Gastroesophageal sphincter (tissue), 4 donors: ENCODE results near the gene GGTLC3. TPM values are rescaled to one million over a fixed set of nuclear protein-coding genes. Genes with fewer than 3 reads are reported as not detected.
"Not testable (repeated sequence)": the region's sequence is repeated elsewhere in the genome, so short reads cannot be mapped to it uniquely, and the experiment has no call there.

Source experiments
- ATAC-seq: fragments of 150-250 bp; one replicate; pipeline ENCODE4 v1.9.1; 2016; ENCODE audit warnings: mild to moderate bottlenecking, moderate library complexity
- H3K27ac ChIP-seq, 4 donors: fragments of 200-600 bp; sonication (generic) in 3 of 4; 1 replicate in 3 of 4; 2 replicates in 1 of 4; pipeline ENCODE4 v1.5.1; 2016 to 2019
- H3K27me3 ChIP-seq: fragments of 200-600 bp; sonication (generic); one replicate; pipeline ENCODE4 v1.5.1; 2019
- H3K36me3 ChIP-seq, 2 donors: fragments of 200-600 bp; sonication (generic); one replicate each; pipeline ENCODE4 v1.5.1; 2019; ENCODE audit warnings: control low read depth in 1 of 2
- H3K4me1 ChIP-seq, 3 donors: fragments of 200-600 bp; sonication (generic); 1 replicate in 2 of 3; 2 replicates in 1 of 3; pipeline ENCODE4 v1.5.1; 2016 to 2019; ENCODE audit warnings: control low read depth in 2 of 3
- H3K4me3 ChIP-seq, 2 donors: fragments of 200-600 bp; sonication (generic); one replicate each; pipeline ENCODE4 v1.5.1; 2019; ENCODE audit warnings: mild to moderate bottlenecking in 1 of 2, moderate library complexity in 1 of 2
- H3K9me3 ChIP-seq, 3 donors: fragments of 200-600 bp; sonication (generic); one replicate each; pipeline ENCODE4 v1.5.1; 2017 to 2019; ENCODE audit warnings: control low read depth in 2 of 3
- WGBS, 2 donors: methylation state at CpG; one replicate each; pipeline ENCODE4 v1.1.5; 2018; ENCODE audit warnings: low coverage in 1 of 2; 5-methylcytosine and 5-hydroxymethylcytosine counted together
- total RNA-seq, 4 donors: library from RNA; depleted of rRNA; stranded (reverse); fragments of >200 nt; gene quantifications; one replicate each; pipeline ENCODE4 v1.1.0, GENCODE V29; 2016

Gene GGTLC3
- not detected for total RNA-seq

DNA sequence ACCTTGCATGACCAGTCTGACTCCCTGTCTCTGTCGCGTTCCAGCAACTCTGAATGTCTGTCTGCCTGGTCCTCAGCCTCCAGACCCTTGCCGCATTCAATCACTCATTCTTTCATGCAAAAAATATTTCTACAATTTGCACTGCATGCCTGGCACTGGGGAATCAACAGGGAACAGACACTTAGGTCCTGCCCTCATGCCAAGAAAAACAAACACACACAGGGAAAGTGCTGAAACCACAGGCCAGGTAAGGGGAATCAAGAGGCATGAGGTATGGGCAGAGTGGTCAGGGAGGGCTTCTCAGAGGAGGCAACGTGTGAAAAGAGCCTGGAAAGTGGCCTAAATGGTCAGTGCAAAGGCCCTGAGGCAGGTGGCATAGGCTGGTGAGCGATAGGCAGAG is at the start of gene GGTLC3:
GGTLC3 (minus strand) TSS at position 101 of the 400 bp plus-strand sequence. CDS start 264 bp downstream, outside the sequence.
- not testable (repeated sequence) for H3K27me3 ChIP-seq, H3K4me3 ChIP-seq, H3K4me1 ChIP-seq, ATAC-seq, H3K27ac ChIP-seq, H3K9me3 ChIP-seq, H3K36me3 ChIP-seq
- no CpG with 5 or more reads among the region's 5 CpGs for whole genome bisulfite sequencing, 2 donors

DNA sequence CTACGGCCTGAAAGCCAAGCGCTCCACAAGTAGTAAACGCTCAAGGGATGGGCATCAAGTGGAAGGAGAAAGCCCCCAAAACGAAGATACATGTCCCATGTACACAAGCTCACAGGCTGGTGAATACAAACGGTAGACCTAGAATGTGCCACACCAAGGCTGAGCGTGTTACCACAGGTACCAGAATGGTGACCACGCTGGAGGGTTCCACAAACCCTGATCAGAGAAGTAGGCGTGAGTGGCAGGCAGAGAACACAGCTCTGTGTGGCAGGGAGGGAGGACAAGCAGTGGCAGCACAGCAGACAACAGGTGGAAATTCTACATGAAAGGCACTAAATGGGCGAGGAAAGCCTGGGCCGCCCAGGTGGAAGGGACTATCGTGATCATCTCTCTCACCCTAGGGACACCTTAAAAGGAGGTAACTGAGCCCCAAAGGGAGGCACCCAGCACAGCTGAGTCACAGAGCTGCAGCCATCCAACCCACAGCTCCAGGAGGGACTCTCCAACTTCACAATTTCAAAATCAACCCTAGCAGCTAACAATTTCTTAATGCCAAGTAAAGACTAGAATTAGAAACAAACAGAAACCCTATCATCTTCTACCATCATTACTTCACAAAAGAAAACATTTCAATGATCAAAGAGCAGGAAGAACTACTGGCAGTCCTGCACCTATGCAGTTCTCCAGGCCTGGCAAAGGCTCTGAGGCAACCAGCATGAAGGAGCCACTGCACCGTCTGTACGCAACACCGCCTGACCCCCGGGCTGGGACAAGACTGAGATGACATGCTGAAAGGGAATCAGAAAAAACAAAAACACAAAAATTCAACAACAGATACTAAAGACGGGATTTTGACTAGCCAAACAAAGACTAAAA is 42.4 kb upstream of the GGTLC3 start:
- WGBS, 2 donors = no CpG with 5 or more reads among the region's 16 CpGs
- H3K4me1 ChIP-seq, ATAC-seq, H3K4me3 ChIP-seq, H3K9me3 ChIP-seq, H3K27ac ChIP-seq, H3K36me3 ChIP-seq, H3K27me3 ChIP-seq: not testable (repeated sequence)

- H3K27ac ChIP-seq = peak overlapping the region in 1 of 4 donors; percentile 51
- H3K9me3 ChIP-seq, H3K36me3 ChIP-seq, ATAC-seq, H3K4me3 ChIP-seq, H3K4me1 ChIP-seq, H3K27me3 ChIP-seq: not testable (repeated sequence)
- WGBS, 2 donors = no CpG with 5 or more reads among the region's 6 CpGs
These were observed 41.0 kb upstream of the GGTLC3 start for GRCh38 chr22:18558939-18559338.

DNA sequence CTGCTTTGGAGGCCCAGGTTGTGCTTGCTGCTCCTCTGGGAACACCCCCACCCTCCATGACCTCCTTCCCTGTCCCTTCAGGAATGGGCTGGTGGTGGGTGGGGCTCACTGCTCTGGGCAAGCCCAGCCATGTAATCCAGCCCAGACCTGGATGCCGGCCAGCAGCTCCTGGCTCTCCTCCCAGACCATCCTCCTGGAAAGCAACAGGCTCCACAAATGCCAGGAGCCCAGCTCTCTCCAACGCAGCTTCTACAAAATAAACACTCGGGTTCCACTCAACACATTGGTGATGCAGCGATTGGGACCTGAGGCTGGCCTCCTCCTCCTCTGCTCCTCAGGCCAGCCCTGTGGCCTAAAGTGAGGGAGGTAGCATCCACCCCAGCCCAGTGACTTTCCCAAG is 40.6 kb upstream of the GGTLC3 start:
- H3K9me3 ChIP-seq, H3K27me3 ChIP-seq, H3K4me3 ChIP-seq, H3K36me3 ChIP-seq, H3K27ac ChIP-seq, H3K4me1 ChIP-seq: not testable (repeated sequence)
- no CpG with 5 or more reads among the region's 4 CpGs for WGBS, 2 donors
- peak; percentile 95 for ATAC-seq

GRCh38 chr22:18554280-18555256 is 36.6 kb upstream of the GGTLC3 start:
- not testable (repeated sequence) for H3K4me1 ChIP-seq, H3K36me3 ChIP-seq, H3K9me3 ChIP-seq, H3K4me3 ChIP-seq, H3K27me3 ChIP-seq, H3K27ac ChIP-seq
- peak; percentile 60 for ATAC-seq
- no CpG with 5 or more reads among the region's 22 CpGs for WGBS, 2 donors

DNA sequence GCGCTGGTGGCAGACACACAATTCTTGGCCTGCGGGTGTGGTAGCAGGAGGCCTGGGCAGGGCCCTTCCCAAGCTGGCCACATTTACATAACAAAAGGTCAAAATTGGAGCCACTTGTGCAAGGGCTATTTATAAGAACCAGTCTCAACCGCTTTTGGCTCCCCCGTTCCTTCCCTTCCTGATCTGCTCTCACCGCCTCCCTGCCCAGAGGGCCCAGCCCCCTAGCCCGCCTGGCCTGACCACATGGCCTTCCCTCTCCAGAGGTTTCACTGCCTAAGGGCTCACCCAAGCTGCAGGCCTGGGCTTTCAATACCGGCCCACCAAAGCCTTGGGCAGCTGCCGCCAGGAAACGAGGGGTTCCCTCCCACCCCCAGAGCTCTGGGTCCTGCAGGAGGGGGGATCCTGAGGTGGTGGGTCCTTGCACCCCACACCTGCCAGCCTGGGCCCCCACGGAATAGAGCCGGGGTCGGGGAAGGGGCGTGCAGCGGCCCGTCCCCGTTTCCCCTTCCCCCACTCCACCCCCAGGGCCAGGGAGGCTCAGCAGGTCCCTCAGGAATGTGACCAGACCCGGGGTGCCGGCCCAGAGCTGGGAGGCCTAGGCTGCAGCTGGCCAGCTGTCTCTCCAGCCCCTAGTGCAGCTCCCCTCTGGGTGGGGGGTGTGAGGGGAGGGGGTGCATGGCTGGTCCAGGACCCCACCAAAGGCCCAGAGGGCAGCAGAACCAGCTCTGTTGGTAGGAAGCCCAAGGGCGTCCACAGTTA is 35.1 kb upstream of the GGTLC3 start:
- not testable (repeated sequence) for H3K4me3 ChIP-seq, H3K36me3 ChIP-seq, H3K4me1 ChIP-seq, H3K27me3 ChIP-seq, H3K9me3 ChIP-seq, H3K27ac ChIP-seq
- WGBS, 2 donors = no CpG with 5 or more reads among the region's 19 CpGs
- peak; percentile 54 for ATAC-seq

GRCh38 chr22:18551046-18551445 is 33.1 kb upstream of the GGTLC3 start:
- H3K4me3 ChIP-seq, ATAC-seq, H3K4me1 ChIP-seq, H3K27ac ChIP-seq, H3K36me3 ChIP-seq, H3K9me3 ChIP-seq, H3K27me3 ChIP-seq: not testable (repeated sequence)
- WGBS, 2 donors = no CpG with 5 or more reads among the region's 7 CpGs

- H3K27ac ChIP-seq, H3K36me3 ChIP-seq, H3K4me1 ChIP-seq, H3K27me3 ChIP-seq, ATAC-seq, H3K4me3 ChIP-seq, H3K9me3 ChIP-seq: not testable (repeated sequence)
- WGBS, 2 donors = no CpG with 5 or more reads among the region's 13 CpGs
These were observed 31.7 kb upstream of the GGTLC3 start for GRCh38 chr22:18549458-18550179.

DNA sequence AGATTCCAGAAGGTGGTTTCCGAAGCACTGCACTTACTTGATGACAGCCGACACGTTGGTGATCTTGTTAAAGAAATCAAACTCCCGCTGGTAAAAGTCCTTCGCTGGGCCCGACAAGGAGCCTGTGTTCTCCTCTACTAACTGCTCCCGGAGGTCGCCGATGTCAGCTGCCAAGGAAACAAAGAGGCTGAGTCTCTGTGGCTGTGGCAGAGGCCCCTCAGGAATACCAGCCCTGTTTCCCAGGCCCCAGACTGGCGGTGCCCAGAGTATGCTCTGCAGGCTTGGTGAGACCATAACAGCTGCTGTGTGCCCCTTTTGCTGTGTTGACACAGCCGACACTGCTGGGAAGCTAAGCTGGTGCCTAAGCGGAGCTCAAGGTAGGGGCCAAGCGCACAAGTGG is 26.7 kb upstream of the GGTLC3 start:
- not testable (repeated sequence) for H3K27me3 ChIP-seq, H3K36me3 ChIP-seq, H3K4me1 ChIP-seq, H3K27ac ChIP-seq, H3K4me3 ChIP-seq, H3K9me3 ChIP-seq, ATAC-seq
- WGBS, 2 donors = no CpG with 5 or more reads among the region's 13 CpGs

- not testable (repeated sequence) for H3K4me1 ChIP-seq, ATAC-seq, H3K4me3 ChIP-seq, H3K27me3 ChIP-seq, H3K27ac ChIP-seq, H3K36me3 ChIP-seq, H3K9me3 ChIP-seq
- WGBS, 2 donors = no CpG with 5 or more reads among the region's 11 CpGs
These were observed 25.4 kb upstream of the GGTLC3 start for GRCh38 chr22:18543400-18543799.

DNA sequence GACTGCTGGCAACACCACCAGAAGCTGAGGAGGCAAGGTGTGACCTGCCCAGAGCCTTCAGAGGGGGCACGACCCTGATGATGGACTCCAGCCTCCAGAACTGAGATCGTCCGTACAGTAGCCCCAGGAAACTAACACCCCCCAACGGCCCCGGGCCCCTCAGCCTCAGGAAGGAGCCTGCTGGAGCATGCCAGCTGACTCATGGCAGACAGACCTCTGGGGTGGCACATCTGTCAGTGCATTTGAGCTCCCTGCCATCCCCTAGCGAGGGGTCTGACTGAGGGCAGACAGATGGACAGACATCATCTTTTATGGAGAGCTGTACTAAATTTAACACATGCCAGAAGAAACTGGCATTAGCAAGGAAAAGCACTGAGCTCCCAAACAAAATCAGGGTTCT is 22.0 kb upstream of the GGTLC3 start:
- H3K4me3 ChIP-seq, ATAC-seq, H3K27me3 ChIP-seq, H3K36me3 ChIP-seq, H3K4me1 ChIP-seq, H3K9me3 ChIP-seq, H3K27ac ChIP-seq: not testable (repeated sequence)
- WGBS, 2 donors = no CpG with 5 or more reads among the region's 6 CpGs

- not testable (repeated sequence) for H3K27ac ChIP-seq, H3K9me3 ChIP-seq, H3K27me3 ChIP-seq, ATAC-seq, H3K4me3 ChIP-seq, H3K4me1 ChIP-seq, H3K36me3 ChIP-seq
- WGBS, 2 donors = no CpG with 5 or more reads among the region's 12 CpGs
These were observed 16.4 kb upstream of the GGTLC3 start for GRCh38 chr22:18534315-18534714.
